OCI-LY1 (cell line): Measurements from ENCODE around the gene CTIF.

Experiments
- CTCF ChIP-seq: fragments of 200-600 bp; sonication (generic), shearing (Covaris generic); IDR thresholded peaks from 2 replicates; pipeline ENCODE4 v1.5.1; 2017; ENCODE audit warnings: mild to moderate bottlenecking, antibody characterized with exemption, low read length, moderate library complexity, mixed read lengths
- EZH2 ChIP-seq: fragments of 200-600 bp; sonication (generic), shearing (Covaris generic); IDR thresholded peaks from 2 replicates; pipeline ENCODE4 v1.8.0; 2017; ENCODE audit warnings: borderline replicate concordance, mixed run types, mild to moderate bottlenecking, antibody characterized with exemption, low read length, moderate library complexity, mixed read lengths

GRCh38 chr18:48836806-48837615, 298.2 kb downstream of the CTIF start:
- no peak for TF ChIP-seq CTCF
- TF ChIP-seq EZH2: no peak
